SK-N-SH treated with all-trans-retinoic acid at 6 μM for 48 hours (cell line): ENCODE data around the gene PPP2R2C.

Experiments
- ATAC-seq: fragments of 200-7000 bp; cut with Tn5 transposase; 3 replicates; pipeline ENCODE4 v1.9.1; 2020; ENCODE audit warnings: mild to moderate bottlenecking, moderate library complexity
- BACH2 ChIP-seq: fragments of 250-450 bp; sonication (Bioruptor Pico); IDR thresholded peaks from 2 replicates; pipeline ENCODE4 v1.9.0; 2021; ENCODE audit warnings: mild to moderate bottlenecking, borderline replicate concordance
- CSDC2 ChIP-seq: fragments of 250-450 bp; sonication (Bioruptor Pico); IDR thresholded peaks from 2 replicates; pipeline ENCODE4 v1.5.0; 2020; ENCODE audit warnings: mild to moderate bottlenecking, moderate library complexity
- ESRRG ChIP-seq: fragments of 250-450 bp; sonication (Bioruptor Pico); IDR thresholded peaks from 2 replicates; pipeline ENCODE4 v1.6.1; 2021; ENCODE audit warnings: mild to moderate bottlenecking
- GLIS3 ChIP-seq: fragments of 250-450 bp; sonication (Bioruptor Pico); IDR thresholded peaks from 2 replicates; pipeline ENCODE4 v1.5.0; 2020; ENCODE audit warnings: mild to moderate bottlenecking, moderate library complexity
- ISL1 ChIP-seq: fragments of 250-450 bp; sonication (Bioruptor Pico); IDR thresholded peaks from 2 replicates; pipeline ENCODE4 v2.1.2; 2022; ENCODE audit warnings: mild to moderate bottlenecking, moderate library complexity
- OSR1 ChIP-seq: fragments of 250-450 bp; sonication (Bioruptor Pico); IDR thresholded peaks from 2 replicates; pipeline ENCODE4 v1.8.0; 2022; ENCODE audit warnings: moderate library complexity, mild to moderate bottlenecking, inconsistent platforms
- PPARA ChIP-seq: fragments of 250-450 bp; sonication (Bioruptor Pico); IDR thresholded peaks from 2 replicates; pipeline ENCODE4 v1.5.0; 2020; ENCODE audit warnings: mild to moderate bottlenecking, borderline replicate concordance
- RARB ChIP-seq: fragments of 250-450 bp; sonication (Bioruptor Pico); IDR thresholded peaks from 2 replicates; pipeline ENCODE4 v1.8.0; 2021; ENCODE audit warnings: mild to moderate bottlenecking, moderate library complexity
- SNAI2 ChIP-seq: fragments of 250-450 bp; sonication (Bioruptor Pico); IDR thresholded peaks from 2 replicates; pipeline ENCODE4 v1.5.0; 2020; ENCODE audit warnings: mild to moderate bottlenecking, moderate library complexity
- TCF4 ChIP-seq: fragments of 250-450 bp; sonication (Bioruptor Pico); IDR thresholded peaks from 2 replicates; pipeline ENCODE4 v1.8.0; 2021; ENCODE audit warnings: mild to moderate bottlenecking, moderate library complexity, borderline replicate concordance
- TOX ChIP-seq: fragments of 250-450 bp; sonication (Bioruptor Pico); IDR thresholded peaks from 2 replicates; pipeline ENCODE4 v1.8.0; 2021; ENCODE audit warnings: mild to moderate bottlenecking, moderate library complexity, borderline replicate concordance
- ZC3H10 ChIP-seq: fragments of 250-450 bp; sonication (Bioruptor Pico); IDR thresholded peaks from 2 replicates; pipeline ENCODE4 v1.5.1; 2021; ENCODE audit warnings: mild to moderate bottlenecking, moderate library complexity
- ZFP3 ChIP-seq: fragments of 250-450 bp; sonication (Bioruptor Pico); IDR thresholded peaks from 2 replicates; pipeline ENCODE4 v1.5.0; 2020; ENCODE audit warnings: mild to moderate bottlenecking, moderate library complexity
- ZFP30 ChIP-seq: fragments of 450-650 bp; formaldehyde crosslinking; IDR thresholded peaks from 2 replicates; pipeline ENCODE4 v1.5.0; 2022; ENCODE audit warnings: mild to moderate bottlenecking, moderate library complexity
- ZNF565 ChIP-seq: fragments of 450-650 bp; formaldehyde crosslinking; conservative IDR thresholded peaks from 2 replicates; pipeline ENCODE4 v1.5.0; 2020; ENCODE audit warnings: low read depth, mild to moderate bottlenecking, moderate library complexity
- ZNF70 ChIP-seq: fragments of 450-650 bp; formaldehyde crosslinking; IDR thresholded peaks from 2 replicates; pipeline ENCODE4 v1.5.0; 2020; ENCODE audit warnings: mild to moderate bottlenecking, moderate library complexity
- ZNF8 ChIP-seq: fragments of 450-650 bp; formaldehyde crosslinking; IDR thresholded peaks from 2 replicates; pipeline ENCODE4 v1.5.0; 2020; ENCODE audit warnings: mild to moderate bottlenecking, moderate library complexity
- TF ChIP-seq, protein P1 (sequence below): fragments of 250-450 bp; sonication (Bioruptor Pico); IDR thresholded peaks from 2 replicates; pipeline ENCODE4 v1.8.0; 2020; ENCODE audit warnings: mild to moderate bottlenecking, moderate library complexity, borderline replicate concordance
- TF ChIP-seq, protein P2 (sequence below): fragments of 250-450 bp; sonication (Bioruptor Pico); IDR thresholded peaks from 2 replicates; pipeline ENCODE4 v1.5.1; 2020; ENCODE audit warnings: low read depth, mild to moderate bottlenecking, moderate library complexity
- TF ChIP-seq, protein P3 (sequence below): fragments of 250-450 bp; sonication (Bioruptor Pico); IDR thresholded peaks from 2 replicates; pipeline ENCODE4 v1.8.0; 2021; ENCODE audit warnings: low read depth, mild to moderate bottlenecking, moderate library complexity, borderline replicate concordance
- TF ChIP-seq, protein P4 (sequence below): fragments of 250-450 bp; sonication (Bioruptor Pico); IDR thresholded peaks from 2 replicates; pipeline ENCODE4 v1.5.0; 2020; ENCODE audit warnings: mild to moderate bottlenecking, moderate library complexity
- TF ChIP-seq, protein P5 (sequence below): fragments of 250-450 bp; sonication (Bioruptor Pico); IDR thresholded peaks from 2 replicates; pipeline ENCODE4 v1.5.1; 2021; ENCODE audit warnings: mild to moderate bottlenecking, moderate library complexity

PPP2R2C gene

DNA sequence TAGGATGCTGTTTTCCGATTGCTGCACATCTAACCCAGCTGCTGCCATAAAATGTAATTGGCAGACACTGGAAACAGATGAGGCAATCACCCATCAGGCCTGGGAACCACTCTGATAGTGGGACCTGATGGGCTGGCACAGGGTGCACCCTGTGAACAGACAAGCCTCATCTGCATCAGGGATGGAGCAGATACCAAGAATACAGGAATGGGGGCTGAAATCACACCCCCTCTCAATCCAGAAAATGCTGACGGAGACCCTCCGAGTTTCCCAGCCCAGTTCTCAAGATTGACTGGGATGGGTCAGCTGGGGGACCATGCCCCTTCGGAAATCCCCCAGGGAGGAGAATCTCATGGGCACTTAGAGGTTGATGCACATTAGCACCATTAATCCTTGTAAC lies 28.8 kb upstream of the PPP2R2C start:
- ATAC-seq, result no peak
- TF ChIP-seq ESRRG (no peak), ZFP3 (CRISPR knock-in tag) (no peak), TCF4 (no peak), ZNF565 (CRISPR knock-in tag) (no peak), ZC3H10 (CRISPR knock-in tag) (no peak), SNAI2 (no peak), PPARA (no peak), BACH2 (no peak), CSDC2 (CRISPR knock-in tag) (no peak), RARB (no peak), GLIS3 (CRISPR knock-in tag) (no peak), TOX (no peak), OSR1 (CRISPR knock-in tag) (no peak), ZNF8 (no peak), ZFP30 (CRISPR knock-in tag) (no peak)
- TF ChIP-seq, protein P1, sequence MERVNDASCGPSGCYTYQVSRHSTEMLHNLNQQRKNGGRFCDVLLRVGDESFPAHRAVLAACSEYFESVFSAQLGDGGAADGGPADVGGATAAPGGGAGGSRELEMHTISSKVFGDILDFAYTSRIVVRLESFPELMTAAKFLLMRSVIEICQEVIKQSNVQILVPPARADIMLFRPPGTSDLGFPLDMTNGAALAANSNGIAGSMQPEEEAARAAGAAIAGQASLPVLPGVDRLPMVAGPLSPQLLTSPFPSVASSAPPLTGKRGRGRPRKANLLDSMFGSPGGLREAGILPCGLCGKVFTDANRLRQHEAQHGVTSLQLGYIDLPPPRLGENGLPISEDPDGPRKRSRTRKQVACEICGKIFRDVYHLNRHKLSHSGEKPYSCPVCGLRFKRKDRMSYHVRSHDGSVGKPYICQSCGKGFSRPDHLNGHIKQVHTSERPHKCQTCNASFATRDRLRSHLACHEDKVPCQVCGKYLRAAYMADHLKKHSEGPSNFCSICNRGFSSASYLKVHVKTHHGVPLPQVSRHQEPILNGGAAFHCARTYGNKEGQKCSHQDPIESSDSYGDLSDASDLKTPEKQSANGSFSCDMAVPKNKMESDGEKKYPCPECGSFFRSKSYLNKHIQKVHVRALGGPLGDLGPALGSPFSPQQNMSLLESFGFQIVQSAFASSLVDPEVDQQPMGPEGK (CRISPR knock-in tag), result no peak
- TF ChIP-seq, protein P2, sequence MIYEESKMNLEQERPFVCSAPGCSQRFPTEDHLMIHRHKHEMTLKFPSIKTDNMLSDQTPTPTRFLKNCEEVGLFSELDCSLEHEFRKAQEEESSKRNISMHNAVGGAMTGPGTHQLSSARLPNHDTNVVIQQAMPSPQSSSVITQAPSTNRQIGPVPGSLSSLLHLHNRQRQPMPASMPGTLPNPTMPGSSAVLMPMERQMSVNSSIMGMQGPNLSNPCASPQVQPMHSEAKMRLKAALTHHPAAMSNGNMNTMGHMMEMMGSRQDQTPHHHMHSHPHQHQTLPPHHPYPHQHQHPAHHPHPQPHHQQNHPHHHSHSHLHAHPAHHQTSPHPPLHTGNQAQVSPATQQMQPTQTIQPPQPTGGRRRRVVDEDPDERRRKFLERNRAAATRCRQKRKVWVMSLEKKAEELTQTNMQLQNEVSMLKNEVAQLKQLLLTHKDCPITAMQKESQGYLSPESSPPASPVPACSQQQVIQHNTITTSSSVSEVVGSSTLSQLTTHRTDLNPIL (CRISPR knock-in tag), result no peak
- TF ChIP-seq, protein P3, sequence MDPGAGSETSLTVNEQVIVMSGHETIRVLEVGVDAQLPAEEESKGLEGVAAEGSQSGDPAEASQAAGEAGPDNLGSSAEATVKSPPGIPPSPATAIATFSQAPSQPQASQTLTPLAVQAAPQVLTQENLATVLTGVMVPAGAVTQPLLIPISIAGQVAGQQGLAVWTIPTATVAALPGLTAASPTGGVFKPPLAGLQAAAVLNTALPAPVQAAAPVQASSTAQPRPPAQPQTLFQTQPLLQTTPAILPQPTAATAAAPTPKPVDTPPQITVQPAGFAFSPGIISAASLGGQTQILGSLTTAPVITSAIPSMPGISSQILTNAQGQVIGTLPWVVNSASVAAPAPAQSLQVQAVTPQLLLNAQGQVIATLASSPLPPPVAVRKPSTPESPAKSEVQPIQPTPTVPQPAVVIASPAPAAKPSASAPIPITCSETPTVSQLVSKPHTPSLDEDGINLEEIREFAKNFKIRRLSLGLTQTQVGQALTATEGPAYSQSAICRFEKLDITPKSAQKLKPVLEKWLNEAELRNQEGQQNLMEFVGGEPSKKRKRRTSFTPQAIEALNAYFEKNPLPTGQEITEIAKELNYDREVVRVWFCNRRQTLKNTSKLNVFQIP (CRISPR knock-in tag), result no peak
- TF ChIP-seq, protein P4, sequence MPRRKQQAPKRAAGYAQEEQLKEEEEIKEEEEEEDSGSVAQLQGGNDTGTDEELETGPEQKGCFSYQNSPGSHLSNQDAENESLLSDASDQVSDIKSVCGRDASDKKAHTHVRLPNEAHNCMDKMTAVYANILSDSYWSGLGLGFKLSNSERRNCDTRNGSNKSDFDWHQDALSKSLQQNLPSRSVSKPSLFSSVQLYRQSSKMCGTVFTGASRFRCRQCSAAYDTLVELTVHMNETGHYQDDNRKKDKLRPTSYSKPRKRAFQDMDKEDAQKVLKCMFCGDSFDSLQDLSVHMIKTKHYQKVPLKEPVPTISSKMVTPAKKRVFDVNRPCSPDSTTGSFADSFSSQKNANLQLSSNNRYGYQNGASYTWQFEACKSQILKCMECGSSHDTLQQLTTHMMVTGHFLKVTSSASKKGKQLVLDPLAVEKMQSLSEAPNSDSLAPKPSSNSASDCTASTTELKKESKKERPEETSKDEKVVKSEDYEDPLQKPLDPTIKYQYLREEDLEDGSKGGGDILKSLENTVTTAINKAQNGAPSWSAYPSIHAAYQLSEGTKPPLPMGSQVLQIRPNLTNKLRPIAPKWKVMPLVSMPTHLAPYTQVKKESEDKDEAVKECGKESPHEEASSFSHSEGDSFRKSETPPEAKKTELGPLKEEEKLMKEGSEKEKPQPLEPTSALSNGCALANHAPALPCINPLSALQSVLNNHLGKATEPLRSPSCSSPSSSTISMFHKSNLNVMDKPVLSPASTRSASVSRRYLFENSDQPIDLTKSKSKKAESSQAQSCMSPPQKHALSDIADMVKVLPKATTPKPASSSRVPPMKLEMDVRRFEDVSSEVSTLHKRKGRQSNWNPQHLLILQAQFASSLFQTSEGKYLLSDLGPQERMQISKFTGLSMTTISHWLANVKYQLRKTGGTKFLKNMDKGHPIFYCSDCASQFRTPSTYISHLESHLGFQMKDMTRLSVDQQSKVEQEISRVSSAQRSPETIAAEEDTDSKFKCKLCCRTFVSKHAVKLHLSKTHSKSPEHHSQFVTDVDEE (CRISPR knock-in tag), result no peak
- TF ChIP-seq, protein P5, sequence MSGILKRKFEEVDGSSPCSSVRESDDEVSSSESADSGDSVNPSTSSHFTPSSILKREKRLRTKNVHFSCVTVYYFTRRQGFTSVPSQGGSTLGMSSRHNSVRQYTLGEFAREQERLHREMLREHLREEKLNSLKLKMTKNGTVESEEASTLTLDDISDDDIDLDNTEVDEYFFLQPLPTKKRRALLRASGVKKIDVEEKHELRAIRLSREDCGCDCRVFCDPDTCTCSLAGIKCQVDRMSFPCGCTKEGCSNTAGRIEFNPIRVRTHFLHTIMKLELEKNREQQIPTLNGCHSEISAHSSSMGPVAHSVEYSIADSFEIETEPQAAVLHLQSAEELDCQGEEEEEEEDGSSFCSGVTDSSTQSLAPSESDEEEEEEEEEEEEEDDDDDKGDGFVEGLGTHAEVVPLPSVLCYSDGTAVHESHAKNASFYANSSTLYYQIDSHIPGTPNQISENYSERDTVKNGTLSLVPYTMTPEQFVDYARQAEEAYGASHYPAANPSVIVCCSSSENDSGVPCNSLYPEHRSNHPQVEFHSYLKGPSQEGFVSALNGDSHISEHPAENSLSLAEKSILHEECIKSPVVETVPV, result no peak

DNA sequence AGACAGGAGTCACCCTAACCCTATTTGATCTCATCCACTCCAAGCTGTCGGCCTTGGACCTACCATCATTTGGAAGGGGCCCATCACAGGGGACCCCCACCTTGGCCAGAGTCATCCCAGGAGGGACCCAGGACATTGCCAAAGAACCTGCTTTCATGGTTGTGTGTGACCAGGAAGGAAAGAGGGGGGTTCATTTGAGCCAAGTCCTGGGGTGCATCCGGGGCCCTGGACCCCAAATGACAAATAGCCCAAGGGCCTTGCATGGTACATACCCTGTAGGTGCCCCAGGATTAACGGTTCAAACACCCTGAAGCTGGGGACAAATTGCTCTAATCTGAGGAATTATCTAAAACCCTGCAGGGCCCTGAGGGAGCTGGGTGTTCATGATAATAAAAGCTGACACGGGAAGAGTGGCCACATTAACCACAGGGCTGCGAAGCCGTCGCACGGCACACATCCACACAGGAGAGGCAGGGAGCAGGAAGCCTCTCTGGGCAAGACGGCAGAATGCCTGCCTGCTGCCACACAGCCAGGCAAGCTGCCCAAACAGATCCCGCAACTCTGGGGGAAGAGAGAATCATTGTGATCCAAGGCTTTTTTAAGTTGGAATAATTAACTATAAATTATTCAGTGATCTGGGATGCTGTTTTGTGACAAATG lies 28.2 kb upstream of the PPP2R2C start:
- ATAC-seq, result no peak
- TF ChIP-seq SNAI2, result no peak
- TF ChIP-seq ZNF8, result no peak
- no peak for TF ChIP-seq GLIS3 (CRISPR knock-in tag)
- TF ChIP-seq ZC3H10 (CRISPR knock-in tag), result no peak
- TF ChIP-seq, protein P2 (CRISPR knock-in tag), result no peak
- no peak for TF ChIP-seq ZNF70 (CRISPR knock-in tag)
- no peak for TF ChIP-seq BACH2
- TF ChIP-seq OSR1 (CRISPR knock-in tag), result no peak
- TF ChIP-seq TOX, result no peak

DNA sequence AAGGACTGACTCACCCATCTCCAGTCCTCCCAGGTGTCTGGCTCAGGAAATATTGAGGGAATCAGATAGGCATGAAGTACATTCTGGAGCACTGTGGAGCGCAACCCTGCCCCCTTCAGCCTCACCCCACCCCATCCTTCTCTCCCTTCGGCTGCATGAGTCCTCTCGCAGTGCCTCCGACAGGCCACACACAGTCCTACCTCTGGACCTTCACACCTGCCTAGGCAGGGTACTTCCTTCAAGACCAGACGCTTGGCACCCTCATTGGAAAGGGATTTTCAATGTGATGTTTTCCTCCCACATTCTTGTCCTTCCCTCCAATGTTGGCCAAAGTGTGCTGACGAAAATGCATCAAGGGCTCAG lies 26.8 kb upstream of the PPP2R2C start:
- ATAC-seq, result no peak
- TF ChIP-seq, protein P5, result no peak
- TF ChIP-seq TCF4, result no peak
- no peak for TF ChIP-seq ESRRG
- TF ChIP-seq, protein P1 (CRISPR knock-in tag), result no peak
- TF ChIP-seq ISL1 (CRISPR knock-in tag), result no peak
- TF ChIP-seq TOX, result no peak
- TF ChIP-seq ZNF8, result no peak
- no peak for TF ChIP-seq ZNF565 (CRISPR knock-in tag)
- TF ChIP-seq RARB, result no peak
- TF ChIP-seq BACH2, result no peak
- no peak for TF ChIP-seq GLIS3 (CRISPR knock-in tag)
- TF ChIP-seq SNAI2, result no peak
- no peak for TF ChIP-seq ZFP3 (CRISPR knock-in tag)
